ENCODE data around the gene GOLM1.

GOLM1 gene

DNA sequence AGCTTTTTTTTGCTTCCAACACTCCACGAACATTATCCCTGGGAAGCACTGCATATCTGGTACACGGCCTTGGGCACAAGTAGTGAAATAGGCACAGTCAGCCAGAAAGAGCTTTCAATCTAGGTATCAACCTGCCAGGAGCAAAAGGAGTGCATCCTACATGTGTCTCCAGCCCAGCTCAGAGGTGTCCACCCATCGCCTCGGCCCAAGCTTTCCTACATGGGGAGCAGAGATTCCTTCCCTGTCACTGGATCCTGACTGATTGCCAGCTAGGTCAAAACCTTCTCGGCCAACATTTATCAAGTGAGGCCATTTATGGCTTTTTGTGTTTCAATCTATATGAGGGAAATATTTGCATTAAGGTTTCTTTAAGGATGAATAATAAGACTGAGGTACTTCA is 55.8 kb downstream of the GOLM1 start:
- DNase-seq, result no peak

DNA sequence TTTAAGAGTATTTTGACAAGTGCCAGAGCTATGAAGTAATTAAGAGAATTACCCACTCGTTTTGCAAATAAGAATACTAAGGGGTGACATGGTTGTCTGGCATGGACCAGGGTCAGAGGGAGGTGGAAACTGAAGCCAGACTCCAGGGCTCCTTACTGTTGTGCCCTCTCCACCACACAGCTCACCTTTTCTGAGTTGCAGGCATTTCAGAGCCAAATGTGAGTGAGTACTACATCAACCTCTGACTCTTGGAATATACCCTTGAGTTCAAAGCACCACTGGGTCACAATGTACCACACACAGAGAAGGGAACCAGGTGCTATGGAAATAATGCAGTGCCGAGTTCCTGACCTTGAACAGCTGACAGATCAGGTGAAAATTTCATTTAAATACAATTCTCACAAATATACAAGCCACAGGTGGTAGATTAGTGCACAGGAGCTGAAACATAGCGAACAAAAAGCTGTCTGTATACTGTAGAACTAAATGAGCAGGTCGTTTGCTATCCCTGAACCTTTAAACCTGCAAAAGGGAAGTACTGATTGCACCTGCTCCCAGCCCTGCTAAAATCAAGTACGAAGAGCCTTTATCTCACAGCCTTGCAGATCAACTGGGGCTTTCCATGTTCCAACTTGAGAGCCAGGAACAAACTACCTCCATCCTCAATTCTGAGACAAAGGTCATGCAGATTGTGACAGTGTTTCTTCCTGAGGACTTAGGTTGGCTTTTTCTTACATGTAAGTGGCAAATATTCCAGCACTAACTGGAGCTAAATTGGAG is 57.0 kb downstream of the GOLM1 start:
- no peak for DNase-seq

DNA sequence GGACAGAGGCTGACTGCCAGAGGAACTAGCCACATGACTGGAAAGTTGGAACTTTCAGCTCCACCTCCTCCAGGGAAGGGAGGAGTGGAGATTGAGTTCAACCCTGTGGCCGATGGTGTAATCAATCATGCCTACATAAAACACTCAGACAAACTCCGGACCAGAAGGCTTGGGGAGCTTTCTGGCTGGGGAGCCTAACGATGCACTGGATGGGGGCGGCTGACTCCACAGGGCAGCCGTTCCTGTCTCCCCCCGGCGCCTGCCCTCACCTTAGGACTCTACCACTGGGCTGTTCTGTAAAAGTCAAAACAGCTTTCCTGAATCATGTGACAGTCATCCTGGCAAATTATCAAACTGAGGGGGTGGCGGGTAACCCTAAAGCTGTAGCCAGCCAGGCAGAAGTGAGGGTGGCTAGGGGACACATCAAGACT is 58.0 kb downstream of the GOLM1 start:
- no peak for DNase-seq

DNA sequence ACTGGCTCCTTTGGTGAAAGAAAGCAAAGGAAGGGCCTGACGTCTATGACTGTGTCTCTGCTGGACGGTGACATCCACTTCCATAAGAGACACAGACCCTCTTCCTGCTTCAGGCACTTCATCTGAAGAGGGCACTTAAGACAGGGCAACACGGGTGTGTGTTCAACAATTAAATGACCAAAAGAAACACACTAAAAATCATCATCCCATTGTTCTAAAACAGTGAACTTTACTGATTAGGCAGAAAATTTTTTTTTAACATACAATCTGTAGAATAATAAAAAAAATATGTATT is 58.5 kb downstream of the GOLM1 start:
- no peak for DNase-seq

DNA sequence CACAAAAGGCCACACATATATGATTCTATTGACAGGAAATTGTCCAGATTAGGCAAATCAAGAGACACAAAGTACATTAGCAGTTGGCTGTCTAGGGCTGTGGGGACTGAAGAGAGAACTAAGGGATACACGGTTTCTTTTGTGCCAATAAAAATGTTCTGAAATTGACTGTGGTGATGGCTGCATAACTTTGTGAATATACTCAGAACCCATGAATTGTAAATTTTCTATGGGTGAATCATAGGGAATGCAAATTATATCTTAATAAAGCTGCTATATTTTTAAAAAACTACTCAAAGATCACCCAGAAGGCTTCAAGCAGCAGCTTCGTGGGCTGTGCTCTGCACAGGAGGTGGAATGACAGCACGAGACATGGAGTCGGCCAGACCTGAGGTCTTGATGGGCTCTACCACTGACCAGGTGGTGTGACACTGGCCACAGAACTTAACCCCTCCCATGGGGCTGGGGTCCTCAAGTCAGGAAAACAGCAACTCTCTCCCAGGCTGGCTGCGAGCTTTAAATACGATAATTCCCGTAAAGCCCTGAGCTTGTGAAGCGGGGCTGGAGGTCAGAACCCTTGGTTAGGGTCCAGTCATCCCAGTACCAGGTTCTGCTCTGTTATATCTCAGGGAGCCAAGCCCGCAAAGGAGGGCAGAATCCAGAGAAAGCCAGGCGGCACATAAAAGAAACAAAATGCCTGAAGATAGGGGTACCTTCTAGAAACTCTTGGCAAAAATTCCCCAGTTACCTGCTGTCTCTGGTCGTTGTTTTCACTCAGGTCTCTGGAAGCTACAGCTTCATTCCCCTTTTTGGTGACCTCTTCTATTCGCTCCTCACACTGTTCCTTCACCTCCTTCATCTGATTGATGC is 59.1 kb downstream of the GOLM1 start:
- no peak for DNase-seq

DNA sequence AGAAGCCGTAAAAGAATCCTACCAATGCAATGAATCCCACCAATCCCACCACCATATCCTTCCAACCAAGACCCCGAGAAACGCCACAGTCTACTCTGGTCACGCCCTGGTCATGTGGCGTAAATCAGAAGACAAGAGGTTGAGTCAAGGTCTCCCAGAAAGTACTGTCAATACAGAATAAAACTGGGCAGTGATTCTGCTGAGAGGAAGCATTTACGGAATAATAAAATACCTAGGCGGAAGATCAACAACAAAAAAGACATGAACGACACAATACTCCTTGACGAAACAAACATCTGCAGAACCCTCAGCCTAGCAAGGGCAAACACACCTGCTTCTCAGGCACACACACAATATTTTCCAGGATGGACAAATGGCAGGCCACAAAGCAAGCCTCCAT is 62.8 kb downstream of the GOLM1 start:
- no peak for DNase-seq

DNA sequence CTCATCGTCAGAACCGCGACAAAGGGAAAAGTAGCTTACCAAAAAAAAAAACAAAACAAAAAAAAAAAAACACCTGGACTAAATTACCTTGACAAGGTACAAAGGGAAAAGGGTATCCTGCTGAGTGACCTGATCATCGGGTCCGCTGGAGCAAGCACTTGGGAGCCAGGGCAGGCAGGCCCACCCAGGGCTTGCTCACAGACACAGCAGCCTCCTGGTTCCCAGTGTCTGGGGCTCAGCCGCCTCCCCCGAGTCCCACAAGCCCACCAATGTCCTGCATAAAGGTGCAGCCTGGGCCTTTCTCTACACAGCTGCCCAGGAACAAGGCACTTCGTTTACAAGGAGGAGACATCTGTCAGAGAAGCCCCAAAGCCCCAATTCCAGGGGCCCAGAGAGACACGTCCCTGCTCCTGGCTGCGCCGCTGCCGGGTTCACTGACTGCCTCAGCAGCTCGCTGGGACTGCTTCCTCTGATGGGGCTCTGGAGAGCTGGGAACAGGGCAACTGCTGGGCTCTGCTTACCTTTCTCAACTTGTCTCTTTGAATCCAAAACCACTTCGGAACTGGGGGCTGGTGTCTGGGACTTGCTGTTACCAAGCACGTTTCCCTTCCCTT is 63.4 kb downstream of the GOLM1 start:
- DNase-seq, result no peak

DNA sequence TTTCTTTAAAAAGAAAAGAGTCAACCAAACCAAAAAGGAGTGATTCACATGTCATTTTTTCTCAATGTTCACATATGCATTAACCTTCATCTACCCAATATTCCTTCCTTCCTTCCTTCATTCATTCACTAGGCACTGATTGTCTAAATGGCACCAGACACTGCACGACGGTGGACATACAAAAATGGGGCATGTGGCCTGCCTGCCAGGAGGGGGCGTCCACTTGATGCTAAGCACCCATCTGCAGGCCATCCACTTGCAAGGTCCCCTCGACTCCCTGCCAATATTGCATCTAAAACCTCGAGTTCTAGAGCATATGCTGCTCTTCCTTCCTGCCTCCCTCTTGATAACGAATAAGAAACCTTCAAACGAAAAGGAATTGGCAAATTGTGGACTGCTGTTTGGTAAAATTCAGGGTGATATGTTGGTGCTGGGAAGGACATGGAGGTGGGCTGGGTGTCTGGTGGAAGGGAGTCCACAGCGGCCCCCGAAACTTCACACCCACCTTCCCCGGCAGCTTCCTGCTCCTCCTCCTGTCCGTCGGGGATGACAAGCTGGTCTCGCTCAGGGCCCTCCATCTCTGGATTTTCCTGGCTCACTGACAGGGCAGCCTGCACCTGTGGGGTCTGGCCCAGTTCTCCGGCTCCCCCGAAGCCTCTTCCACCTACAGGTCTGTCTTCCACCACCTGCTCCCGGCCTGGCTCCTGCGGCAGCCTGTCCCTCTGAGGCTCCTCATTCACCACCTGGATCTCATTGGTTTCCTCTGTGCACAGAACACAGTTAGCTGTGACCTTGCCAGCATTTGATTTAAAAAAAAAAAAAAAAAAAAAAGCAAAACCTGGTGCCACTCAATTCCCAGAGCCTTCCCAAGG is 64.3 kb downstream of the GOLM1 start:
- no peak for DNase-seq

DNA sequence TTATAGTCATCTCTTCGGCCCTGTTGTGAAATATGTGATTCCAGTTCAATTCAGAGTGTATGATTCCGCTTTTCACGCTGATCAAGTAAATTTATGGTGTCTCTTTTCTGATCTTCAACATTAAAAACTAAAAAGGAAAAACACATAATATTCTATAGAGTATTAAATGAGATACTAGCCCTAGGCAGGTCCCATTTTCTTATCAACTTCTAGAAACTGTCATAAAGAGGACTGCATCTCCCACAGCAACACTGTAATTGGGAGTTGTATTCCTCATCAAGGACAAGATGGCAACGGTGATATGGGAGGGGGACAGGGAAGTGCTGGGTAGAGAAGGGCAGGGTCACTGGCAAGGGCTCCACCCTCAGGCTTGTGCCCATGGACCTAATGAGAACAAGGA is 71.6 kb downstream of the GOLM1 start:
- no peak for DNase-seq

DNA sequence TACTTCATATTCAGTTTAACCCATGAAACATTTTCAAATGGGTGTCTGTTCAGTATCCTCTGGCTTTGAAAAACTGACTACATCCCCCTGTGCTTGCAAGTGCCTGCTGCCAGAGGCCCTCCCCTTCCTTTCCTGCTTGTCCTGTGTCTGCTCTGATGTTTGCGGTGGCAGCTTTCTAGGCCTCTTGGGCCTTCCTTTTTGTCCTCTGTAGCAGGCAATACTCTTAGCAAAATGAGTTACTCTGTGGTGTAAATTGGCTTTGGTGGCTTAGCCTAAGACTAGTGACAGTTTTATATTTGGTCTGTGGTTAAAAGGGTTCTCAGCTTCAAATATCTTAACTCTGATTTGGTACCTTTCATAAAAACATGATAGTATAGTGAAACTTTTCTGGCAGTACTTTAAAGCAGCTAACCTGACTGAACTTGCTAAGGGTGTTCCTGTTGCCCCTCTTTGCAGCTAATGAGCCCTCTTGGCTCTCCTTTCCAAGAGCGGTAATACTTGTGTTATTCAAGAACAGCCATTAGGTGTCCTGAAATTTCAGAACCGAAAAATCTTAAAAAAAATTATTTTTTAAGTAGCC is 76.6 kb downstream of the GOLM1 start:
- no peak for DNase-seq

DNA sequence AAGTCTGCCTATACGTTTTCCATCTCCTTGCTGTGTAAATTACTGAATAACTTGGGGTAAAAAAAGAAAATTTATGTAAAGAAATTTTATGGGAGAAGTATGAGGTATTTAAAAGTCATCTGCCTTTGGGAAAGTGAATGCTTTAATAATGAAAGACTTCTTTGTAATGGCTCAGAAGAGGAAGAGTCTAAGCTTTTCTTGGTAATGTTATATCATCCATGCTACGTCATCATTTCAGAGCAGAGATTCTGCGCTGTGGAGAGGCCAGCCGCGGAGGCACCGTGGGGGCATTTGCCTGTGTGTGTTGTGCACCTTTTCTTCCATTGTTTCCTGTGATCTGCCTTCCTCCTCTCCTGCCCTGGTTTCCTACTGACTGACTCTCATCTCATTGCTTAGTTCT is 78.2 kb downstream of the GOLM1 start:
- DNase-seq, result no peak

DNA sequence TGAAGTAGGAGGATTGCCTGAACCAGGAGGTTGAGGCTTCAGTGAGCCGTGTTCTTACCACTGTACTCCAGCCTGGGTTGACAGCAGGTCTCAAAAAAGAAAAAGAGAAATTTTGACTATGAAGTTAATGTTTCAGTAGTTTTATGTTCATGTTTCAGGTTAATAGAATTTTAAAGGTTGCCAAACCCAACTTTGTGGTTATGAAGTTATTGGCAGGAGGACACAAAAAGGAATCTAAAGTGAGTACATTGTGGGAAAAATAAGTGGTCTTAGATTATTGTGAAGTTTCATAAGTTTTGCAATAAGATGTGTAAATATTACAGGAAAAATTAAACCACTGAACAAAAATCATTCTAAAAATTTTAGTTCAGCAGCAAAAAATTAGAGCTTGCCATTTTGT is 78.6 kb downstream of the GOLM1 start:
- DNase-seq, result no peak

DNA sequence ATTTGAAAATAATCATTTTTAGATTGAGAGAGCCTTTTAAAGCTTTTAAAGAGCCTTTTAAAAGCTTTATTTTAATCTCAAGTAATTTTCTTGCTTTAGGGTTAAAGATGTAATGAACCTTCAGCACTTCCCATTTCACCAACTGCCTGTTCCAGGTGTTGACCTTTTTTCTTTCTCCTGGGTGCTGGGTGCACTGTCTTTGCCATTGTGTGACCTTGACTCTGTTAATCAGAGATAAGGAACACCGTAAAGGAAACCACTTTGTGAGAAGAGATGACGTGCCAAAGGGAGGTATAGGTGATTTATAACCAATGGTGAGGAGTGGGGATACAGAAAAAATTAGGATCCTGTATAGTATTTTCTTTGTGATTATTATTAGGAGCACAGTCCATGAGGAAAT is 90.2 kb downstream of the GOLM1 start:
- no peak for DNase-seq

DNA sequence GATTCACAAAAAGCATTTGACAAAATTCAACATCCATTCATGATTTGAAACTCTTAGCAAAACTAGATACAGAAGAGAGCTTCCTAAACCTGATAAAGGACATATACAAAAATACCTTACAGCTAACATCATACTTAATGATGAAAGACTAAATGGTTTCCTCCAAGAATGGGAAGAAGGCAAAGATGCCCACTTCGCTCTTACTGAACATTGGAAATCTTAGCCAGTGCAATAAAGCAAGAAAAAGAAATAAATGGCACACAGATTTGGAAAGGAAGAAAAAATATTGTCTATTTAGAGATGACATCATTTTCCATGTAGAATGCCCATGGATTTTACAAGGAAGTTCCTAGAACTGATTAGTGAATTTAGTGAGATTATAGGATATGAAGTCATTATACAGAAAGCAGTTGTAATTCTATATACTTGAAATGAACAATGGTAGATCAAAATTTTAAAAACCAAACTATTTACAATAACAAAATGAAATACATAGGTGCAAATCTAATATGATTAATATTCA is 94.0 kb downstream of the GOLM1 start:
- no peak for DNase-seq

DNA sequence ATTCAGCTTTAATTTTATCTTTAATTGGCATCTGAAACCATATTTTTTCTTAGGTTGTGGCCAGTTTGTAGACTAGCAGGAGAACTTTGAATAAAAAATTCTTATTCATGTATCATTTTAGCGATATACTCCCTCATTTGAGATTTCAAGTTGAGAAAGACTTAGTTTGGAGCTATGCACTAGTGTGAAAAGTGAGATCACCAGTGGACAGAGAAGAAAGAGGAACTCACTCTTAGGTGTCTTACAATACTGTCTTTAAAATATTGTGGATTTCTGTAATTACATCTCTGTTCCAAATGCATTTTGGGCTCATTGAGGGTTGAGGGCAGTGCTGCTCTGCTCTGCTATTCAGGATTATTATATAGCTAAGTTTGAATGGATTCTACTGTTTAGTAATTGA is 103.8 kb downstream of the GOLM1 start:
- no peak for DNase-seq

DNA sequence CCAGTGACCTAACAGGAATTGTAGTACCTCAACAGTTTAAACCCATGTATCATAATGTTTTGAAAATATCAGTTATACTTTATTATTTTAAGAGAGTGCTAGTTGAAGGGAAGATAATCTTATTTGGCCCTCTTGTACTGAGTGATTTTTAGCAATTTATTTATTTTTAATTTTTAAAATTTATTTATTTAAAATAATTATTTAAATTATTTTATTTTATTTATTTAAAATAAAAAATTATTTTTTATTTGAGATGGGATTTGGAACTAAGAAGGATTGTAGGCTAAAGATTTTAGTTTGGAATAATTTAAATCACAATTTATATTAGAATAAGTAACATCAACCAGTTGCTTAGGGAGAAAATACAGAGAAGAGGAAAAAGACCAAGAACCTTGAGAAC is 104.3 kb downstream of the GOLM1 start:
- DNase-seq, result no peak

DNA sequence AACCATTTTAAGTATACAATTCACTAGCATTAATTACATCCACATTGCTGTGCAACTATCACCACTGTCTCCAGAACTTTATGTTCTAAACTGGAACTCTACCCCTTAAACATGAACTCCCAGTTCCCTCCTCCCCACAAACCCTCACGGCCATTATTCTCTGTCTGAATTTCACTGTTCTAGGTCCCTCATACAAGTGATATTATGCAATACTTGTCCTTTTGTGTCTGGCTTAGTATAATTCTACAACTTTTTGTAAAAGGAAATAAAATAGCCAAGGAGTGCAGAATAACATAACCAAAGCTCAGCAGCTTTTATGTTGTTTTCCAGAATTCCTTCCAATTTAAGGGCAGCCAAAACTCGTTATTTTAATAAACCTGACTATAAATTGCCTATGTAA is 105.2 kb downstream of the GOLM1 start:
- DNase-seq, result no peak

DNA sequence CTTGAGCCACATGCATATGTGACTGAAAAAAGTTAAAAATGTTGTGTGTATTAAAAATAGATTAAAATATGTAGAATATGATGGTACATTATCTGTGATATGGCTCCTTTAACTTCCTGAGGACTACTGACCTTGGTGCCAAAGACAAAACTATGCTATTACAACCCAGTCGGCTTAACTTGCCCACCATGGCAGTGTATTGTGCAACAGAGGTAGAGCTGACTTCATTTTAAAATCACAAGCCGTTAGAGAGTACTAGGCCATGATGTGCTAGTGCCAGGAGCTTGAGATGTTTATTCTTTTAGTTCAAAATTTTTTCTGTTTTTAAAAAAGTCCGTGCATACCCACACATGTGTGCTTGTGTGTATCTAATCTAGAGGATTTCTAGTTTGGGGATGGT is 112.1 kb downstream of the GOLM1 start:
- DNase-seq, result no peak

DNA sequence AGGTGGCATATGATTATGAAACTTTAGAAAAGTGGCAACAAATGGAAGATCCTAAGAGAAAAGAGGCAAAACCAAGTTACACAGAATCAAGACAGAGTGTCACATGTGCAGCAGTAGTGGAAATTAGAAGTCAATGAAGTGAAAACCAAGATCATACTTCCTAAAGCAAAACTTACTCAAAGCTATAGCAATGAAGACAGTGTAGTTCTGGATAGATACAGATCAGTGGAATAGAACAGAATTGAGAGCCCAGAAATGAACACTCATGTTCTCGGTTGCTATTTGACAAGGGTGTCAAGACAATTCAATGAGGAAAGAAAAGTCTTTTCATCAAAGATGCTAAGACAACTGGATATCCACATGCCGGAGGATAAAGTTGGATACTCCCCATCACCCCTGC is 114.9 kb downstream of the GOLM1 start:
- no peak for DNase-seq

DNA sequence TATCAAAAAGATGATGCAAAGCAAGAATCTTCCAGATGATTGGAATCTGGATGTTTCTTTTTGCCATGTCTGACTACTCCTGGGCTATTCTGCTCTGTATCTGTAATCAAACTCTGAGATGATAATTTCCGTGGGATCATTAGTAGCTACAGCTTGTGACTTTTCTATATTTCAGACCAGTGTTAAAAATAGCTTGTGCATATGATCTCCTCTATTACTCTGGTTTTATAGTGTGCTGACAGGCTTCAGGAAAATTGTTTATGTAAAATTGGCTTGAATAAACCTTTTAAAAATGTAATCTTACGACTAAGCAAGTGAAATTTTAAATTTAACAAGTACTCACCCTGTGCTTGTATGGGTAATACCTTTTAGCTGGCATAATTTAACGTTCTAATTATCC is 118.0 kb downstream of the GOLM1 start:
- no peak for DNase-seq

DNA sequence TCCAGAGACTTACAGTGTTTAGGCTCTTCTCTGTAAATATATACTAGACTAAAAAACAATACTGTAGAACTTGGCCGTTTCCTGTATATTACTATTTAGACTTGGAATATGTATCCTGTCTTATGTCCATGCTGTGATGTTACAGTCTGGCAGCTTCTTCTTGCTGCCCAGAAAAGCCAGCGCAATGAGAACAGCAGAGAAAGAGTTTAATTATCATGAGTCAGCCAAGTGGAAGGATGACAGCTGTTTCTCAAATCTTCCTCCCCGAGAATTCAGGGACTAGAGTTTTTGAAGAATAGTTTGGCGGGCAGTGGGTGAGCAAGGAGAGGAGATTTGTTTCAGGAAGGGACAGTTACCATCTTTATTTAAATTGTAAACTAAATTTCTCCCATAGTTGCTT is 120.9 kb downstream of the GOLM1 start:
- DNase-seq, result no peak

Data from activated naive CD4-positive, alpha-beta T cell treated with anti-CD3 and anti-CD28 coated beads, Interleukin-2, amount 50 U/mL, for 16 hours (primary cell).